Heart left ventricle (tissue), 16 donors: ENCODE results near the gene LRMDA. TPM values are rescaled to one million over a fixed set of nuclear protein-coding genes. Genes with fewer than 3 reads are reported as not detected.
A peak's percentile ranks its signal among the peaks of the same experiment; 100 is the strongest.

Experiments
- ATAC-seq, 4 donors: fragments of 200-7000 bp; cut with Tn5 transposase; one replicate each; pipeline ENCODE4 v1.9.1; 2020 to 2022; ENCODE audit warnings: moderate library complexity in 4 of 4, mild to moderate bottlenecking in 3 of 4, moderate number of reproducible peaks in 1 of 4
- DNase-seq, 5 donors: peaks; one replicate each; pipeline ENCODE4 v3.0.0-alpha.2; 2020
- H3K27ac ChIP-seq, 12 donors: fragments of 200-600 bp; sonication (generic) in 4 of 12; one replicate each; pipeline versions ENCODE4 v1.5.0 to v1.8.0; 2016 to 2022; ENCODE audit warnings: mild to moderate bottlenecking in 2 of 12
- H3K27me3 ChIP-seq, 9 donors: fragments of 200-600 bp; sonication (generic) in 2 of 9; one replicate each; pipeline versions ENCODE4 v1.5.1 to v1.8.0; 2016 to 2022; ENCODE audit warnings: mild to moderate bottlenecking in 3 of 9
- H3K36me3 ChIP-seq, 9 donors: fragments of 200-600 bp; sonication (generic) in 2 of 9; one replicate each; pipeline versions ENCODE4 v1.5.0 to v1.8.0; 2018 to 2022; ENCODE audit warnings: mild to moderate bottlenecking in 2 of 9
- H3K4me1 ChIP-seq, 12 donors: fragments of 200-600 bp; sonication (generic) in 4 of 12; one replicate each; pipeline versions ENCODE4 v1.5.0 to v1.8.0; 2016 to 2022; ENCODE audit warnings: mild to moderate bottlenecking in 3 of 12
- H3K4me3 ChIP-seq, 12 donors: fragments of 200-600 bp; sonication (generic) in 4 of 12; one replicate each; pipeline versions ENCODE4 v1.5.0 to v1.8.0; 2017 to 2022; ENCODE audit warnings: mild to moderate bottlenecking in 9 of 12, moderate library complexity in 4 of 12
- H3K9me3 ChIP-seq, 12 donors: fragments of 200-600 bp; sonication (generic) in 4 of 12; one replicate each; pipeline versions ENCODE4 v1.5.0 to v1.8.0; 2016 to 2022; ENCODE audit warnings: mild to moderate bottlenecking in 1 of 12
- CTCF ChIP-seq, 12 donors: fragments of 200-600 bp; sonication (generic) in 4 of 12; IDR thresholded peaks; one replicate each; pipeline versions ENCODE4 v1.5.0 to v1.8.0; 2018 to 2022; ENCODE audit warnings: antibody characterized with exemption in 12 of 12, mild to moderate bottlenecking in 5 of 12
- POLR2A ChIP-seq, 2 donors: fragments of 450-650 bp; IDR thresholded peaks; one replicate each; pipeline ENCODE4 v1.6.1; 2017; ENCODE audit warnings: antibody characterized with exemption in 2 of 2, mild to moderate bottlenecking in 2 of 2, moderate library complexity in 2 of 2
- WGBS, 4 donors: extraction: QIAGEN DNeasy Blood & Tissue Kit in 2 of 4; methylation state at CpG; one replicate each; pipeline versions ENCODE4 v1.1.5 to v1.1.7; 2013 to 2018; 5-methylcytosine and 5-hydroxymethylcytosine counted together
- intact Hi-C, 10 donors: fragments of 100-400 bp; cut with DNase I; formaldehyde crosslinking; loops; one replicate each; pipeline versions ENCODE4 v1.11.1 to v1.14.2; 2022
- polyA plus RNA-seq, 2 donors: library from polyadenylated mRNA; stranded (reverse); fragments of 200-250 nt; gene quantifications; one replicate each; pipeline ENCODE4 v1.2.3, GENCODE V29; 2013
- total RNA-seq, 9 donors: library from RNA; depleted of rRNA in 2 of 9; stranded (reverse); fragments of >200 nt in 2 of 9; fragmentation: NEBNext Ultra II Directional in 3 of 9; extraction: Animal tissue kit (Norgen Biotek cat#: 25700) in 3 of 9; gene quantifications; one replicate each; pipeline versions ENCODE4 v1.1.0 to v1.2.4, GENCODE V29; 2016 to 2023
- donor health status: ischemic (EF 13 %, LVEDD 7.1; RV severe dilation, severe dysfunction).
- donor health status: healthy with polysubstance abuse.
- donor health status: DM: no; HTN: yes; CAD: no.
- donor health status: DM: no; HTN: no; CAD: no.
- donor health status: ischemic (EF 25% LVEDD 6.9; RV normal size, moderate dysfunction).
- donor health status: ischemic (EF 25% LVEDD 5.7; RV mildly dilated, moderate dysfunction).
- donor health status: healthy.
- donor health status: DM: yes; HTN: yes; CAD: no.
- donor health status: ischemic (EF 35%, LVEDD 5.7; RV mildly dilated, moderate dysfunction).
- donor health status: nonischemic (EF 11% LVEDD 7.7; RV severe dilation, severe dysfunction).
- donor health status: DM: yes; HTN: yes; CAD: no.
- donor health status: PGD.
- donor health status: ischemic (EF 29% LVEDD 5.4; RV normal size, mild dysfunction).
- donor health status: nonischemic (EF 23%, LVEDD 6.1; RV moderate dilation, normal function).

LRMDA gene
- total and polyA plus RNA-seq, 11 donors = 2.4 to 34.4 (median 14.9) TPM

GRCh38 chr10:75654772-75655171 lies 223.3 kb downstream of the LRMDA start:
- intact Hi-C loops = loop anchor here in 4 of 10 donors (2.0 to 10.0 kb wide), 4 partner anchors 120 to 257 kb away; partner anchors contain the start of gene ZNF503 (in 3 of the 4)
- DNase-seq = no peak

GRCh38 chr10:75655791-75656451 lies 224.5 kb downstream of the LRMDA start:
- peak in 3 of 4 donors; percentile 70 to 86 (median 72) for ATAC-seq
- H3K27ac ChIP-seq = peak overlapping the region in 9 of 12 donors; percentile 14 to 63 (median 41)
- intact Hi-C loops = loop anchor here in 4 of 10 donors (2.0 to 10.0 kb wide), 3 partner anchors 119 to 255 kb away; partner anchors contain the start of gene ZNF503 (in 3 of the 4)
- no peak overlapping the region for H3K4me3 ChIP-seq
- TF ChIP-seq POLR2A (IDR thresholded peaks at IDR 0.05) (no peak), CTCF (IDR thresholded peaks at IDR 0.05) (no peak)
- no peaks in the 10 kb centered on the region for H3K27me3 ChIP-seq
- no peaks in the 10 kb centered on the region for H3K9me3 ChIP-seq
- WGBS, 4 donors = 32 to 46% (median 41%) methylated on average over 3 of the region's 3 CpGs
- no peaks in the 10 kb centered on the region for H3K36me3 ChIP-seq
- peak in 1 of 5 donors; percentile 31 for DNase-seq
- H3K4me1 ChIP-seq = peaks cover 0 to 61% (median 26%) of the 10 kb centered on the region in 12 donors

More at GRCh38 chr10:75654772-75655171, 223.3 kb downstream of the LRMDA start:
- H3K4me3 ChIP-seq = no peak overlapping the region
- peak in 1 of 4 donors; percentile 25 for ATAC-seq
- peak overlapping the region in 9 of 12 donors; percentile 14 to 63 (median 41) for H3K27ac ChIP-seq
- no peaks in the 10 kb centered on the region for H3K9me3 ChIP-seq
- no peaks in the 10 kb centered on the region for H3K36me3 ChIP-seq
- TF ChIP-seq CTCF (IDR thresholded peaks at IDR 0.05) = no peak
- peaks cover 0 to 57% (median 26%) of the 10 kb centered on the region in 12 donors for H3K4me1 ChIP-seq
- 69 to 73% (median 70%) methylated on average over 6 of the region's 6 CpGs for WGBS, 4 donors
- no peaks in the 10 kb centered on the region for H3K27me3 ChIP-seq

GRCh38 chr10:75657351-75657750 lies 225.9 kb downstream of the LRMDA start:
- peaks cover 0 to 49% (median 22%) of the 10 kb centered on the region in 12 donors for H3K4me1 ChIP-seq
- H3K27me3 ChIP-seq = no peaks in the 10 kb centered on the region
- no peak overlapping the region for H3K4me3 ChIP-seq
- ATAC-seq = no peak
- TF ChIP-seq POLR2A (IDR thresholded peaks at IDR 0.05) (no peak), CTCF (IDR thresholded peaks at IDR 0.05) (no peak)
- H3K27ac ChIP-seq = no peak overlapping the region
- intact Hi-C loops = loop anchor here in 3 of 10 donors (10.0 kb wide), 2 partner anchors 117 to 253 kb away; partner anchors contain the start of gene ZNF503 (in 2 of the 3)
- no peaks in the 10 kb centered on the region for H3K9me3 ChIP-seq
- no peaks in the 10 kb centered on the region for H3K36me3 ChIP-seq
- 94 to 99% (median 98%) methylated on average over 2 of the region's 2 CpGs for WGBS, 4 donors
- DNase-seq = no peak

- no peak for ATAC-seq
- Histone ChIP-seq H3K4me1 (peaks cover 0 to 46% (median 23%) of the 10 kb centered on the region in 12 donors), H3K36me3 (no peaks in the 10 kb centered on the region), H3K27ac (no peak overlapping the region), H3K9me3 (no peaks in the 10 kb centered on the region), H3K27me3 (no peaks in the 10 kb centered on the region), H3K4me3 (no peak overlapping the region)
- DNase-seq = no peak
- intact Hi-C loops = loop anchor here in 3 of 10 donors (10.0 kb wide), 2 partner anchors 117 to 253 kb away; partner anchors contain the start of gene ZNF503 (in 2 of the 3)
- WGBS, 4 donors = 84 to 92% (median 90%) methylated on average over 4 of the region's 4 CpGs
- TF ChIP-seq CTCF (IDR thresholded peaks at IDR 0.05) = no peak
Observed at GRCh38 chr10:75658036-75658435, 226.6 kb downstream of the LRMDA start.
